ENCODE data around the gene CAPG. TPM values are rescaled to one million over a fixed set of nuclear protein-coding genes. Genes with fewer than 3 reads are reported as not detected.
A peak's percentile ranks its signal among the peaks of the same experiment; 100 is the strongest.

The CAPG gene
- total RNA-seq, 2 experiments from 2014 or later: 167 to 177 TPM

GRCh38 chr2:85427300-85427835 is 17.2 kb upstream of the CAPG start:
- H3K9me3 Mint-ChIP-seq: no peaks in the 10 kb centered on the region
- no peak for DNase-seq
- no peak overlapping the region for H3K4me3 Mint-ChIP-seq
- H3K27me3 Mint-ChIP-seq: no peaks in the 10 kb centered on the region
- ChIA-PET CTCF (interaction anchor here (1.0 to 3.4 kb wide), 2 partner anchors 8 to 10 kb away, joined by 3 to 17 read pairs; partner anchors contain the start of gene SH2D6), POLR2A (interaction anchor here (1.2 to 4.8 kb wide), 4 partner anchors 8 to 118 kb away, joined by 4 to 44 read pairs (median 21); partner anchors contain the start of genes MAT2A and SH2D6)
- H3K4me1 Mint-ChIP-seq: no peaks in the 10 kb centered on the region
- H3K27ac Mint-ChIP-seq: no peak overlapping the region
- H3K36me3 Mint-ChIP-seq (ENCODE audit: low read depth): no peaks in the 10 kb centered on the region

DNA sequence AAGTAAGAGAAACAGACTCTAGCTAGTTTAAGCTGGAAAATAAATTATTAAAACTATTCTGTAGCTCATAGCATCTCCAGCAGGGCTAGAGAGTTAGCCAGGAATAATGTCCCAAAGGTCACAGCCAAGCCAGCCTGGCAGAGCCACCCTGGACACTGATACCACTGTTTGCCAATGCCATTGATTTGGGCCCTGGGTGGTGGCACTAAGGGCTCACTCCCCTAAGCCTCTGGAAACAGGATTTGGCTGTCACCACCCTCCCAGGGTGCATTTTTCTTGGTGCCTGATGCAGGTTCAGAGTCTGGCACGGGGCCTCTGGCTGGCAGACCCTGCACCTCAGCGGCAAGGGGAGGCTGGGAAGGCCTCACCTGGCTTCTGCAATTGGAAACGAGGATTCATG is 15.4 kb upstream of the CAPG start:
- CTCF ChIA-PET: interaction anchor here (0.9 kb wide), 1 partner anchor 126 kb away, joined by 5 read pairs; no protein-coding TSS in a partner anchor
- DNase-seq: no peak
- Mint-ChIP-seq H3K4me3 (no peak overlapping the region), H3K36me3 (ENCODE audit: low read depth) (no peaks in the 10 kb centered on the region), H3K27me3 (no peaks in the 10 kb centered on the region), H3K9me3 (no peaks in the 10 kb centered on the region), H3K4me1 (peaks cover 7% of the 10 kb centered on the region), H3K27ac (no peak overlapping the region)
- POLR2A ChIA-PET: interaction anchor here (1.5 kb wide), 1 partner anchor 120 kb away, joined by 3 read pairs; no protein-coding TSS in a partner anchor

GRCh38 chr2:85423525-85423924 is 13.4 kb upstream of the CAPG start:
- H3K27ac Mint-ChIP-seq: no peak overlapping the region
- H3K36me3 Mint-ChIP-seq (ENCODE audit: low read depth): no peaks in the 10 kb centered on the region
- no peaks in the 10 kb centered on the region for H3K27me3 Mint-ChIP-seq
- H3K9me3 Mint-ChIP-seq: no peaks in the 10 kb centered on the region
- ChIA-PET CTCF (interaction anchor here (8.8 kb wide), 1 partner anchor 126 kb away, joined by 182 read pairs; no protein-coding TSS in a partner anchor), POLR2A (interaction anchor here (1.1 to 6.3 kb wide), 3 partner anchors 14 to 127 kb away, joined by 6 to 69 read pairs (median 6); partner anchors contain the start of gene MAT2A)
- no peak for DNase-seq
- H3K4me1 Mint-ChIP-seq: peaks cover 24% of the 10 kb centered on the region
- no peak overlapping the region for H3K4me3 Mint-ChIP-seq

DNA sequence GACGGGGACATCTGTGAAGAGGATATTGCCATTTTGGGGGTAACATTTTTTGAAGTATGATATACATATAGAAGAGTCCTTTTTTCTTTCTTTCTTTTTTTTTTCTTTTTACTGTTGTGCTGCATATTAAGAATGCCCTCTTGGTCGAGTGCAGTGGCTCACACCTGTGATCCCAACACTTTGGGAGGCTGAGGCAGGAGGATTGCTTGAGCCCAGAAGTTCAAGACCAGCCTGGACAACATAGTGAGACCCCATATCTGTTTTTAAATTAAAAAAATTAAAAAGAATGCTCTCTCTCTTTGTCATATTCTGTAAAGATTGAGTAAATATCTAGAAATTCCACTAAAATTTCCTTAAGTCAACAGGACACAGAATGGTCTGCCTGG is 11.9 kb upstream of the CAPG start:
- Mint-ChIP-seq H3K27me3 (no peaks in the 10 kb centered on the region), H3K9me3 (no peaks in the 10 kb centered on the region), H3K4me3 (no peak overlapping the region), H3K27ac (no peak overlapping the region), H3K4me1 (peaks cover 33% of the 10 kb centered on the region), H3K36me3 (ENCODE audit: low read depth) (no peaks in the 10 kb centered on the region)
- CTCF ChIA-PET: interaction anchor here (0.6 to 8.8 kb wide), 6 partner anchors 92 to 227 kb away, joined by 3 to 182 read pairs (median 14); partner anchors contain the start of gene MAT2A
- no peak for DNase-seq
- POLR2A ChIA-PET: interaction anchor here (1.1 to 6.3 kb wide), 3 partner anchors 119 to 128 kb away, joined by 3 to 126 read pairs (median 69); partner anchors contain the start of gene MAT2A

DNA sequence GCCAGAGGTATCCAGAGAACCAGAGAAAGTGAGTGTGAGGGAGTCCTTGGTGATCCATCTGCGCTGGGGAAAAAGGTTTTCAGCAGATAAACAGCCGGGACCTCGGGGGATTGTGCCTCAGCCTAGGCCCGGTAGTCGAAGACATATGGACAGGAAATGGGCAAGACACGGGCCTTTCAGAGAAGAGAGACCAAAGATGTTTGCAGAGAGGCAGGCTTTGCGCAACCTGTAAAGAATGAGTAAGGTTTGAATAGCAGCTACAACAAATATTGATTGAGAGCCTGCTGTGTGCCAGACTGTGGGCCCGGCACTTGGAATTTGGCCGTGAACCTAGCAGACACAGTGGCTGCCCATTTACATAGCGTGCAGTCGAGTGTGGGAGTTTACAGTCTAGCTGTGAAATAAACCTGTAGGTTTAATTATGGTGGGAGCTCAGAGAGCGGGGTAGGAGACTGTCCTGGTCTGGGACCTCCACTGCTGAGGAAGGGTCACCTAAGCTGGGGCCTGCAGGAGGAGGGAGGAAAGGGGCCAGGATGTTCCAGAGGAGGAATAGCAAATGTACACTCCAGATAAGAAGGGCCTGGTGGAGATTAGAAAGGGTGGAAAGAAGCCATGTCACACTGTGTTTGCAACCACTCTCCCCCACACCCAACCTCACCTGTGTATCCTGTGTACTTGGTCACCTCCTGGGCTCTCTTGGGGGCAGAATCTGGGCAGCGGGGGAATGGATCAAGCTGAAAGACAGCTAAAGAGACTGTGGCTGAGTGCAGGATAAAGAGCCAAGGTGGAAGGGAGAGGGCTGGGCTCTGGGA is 11.3 kb upstream of the CAPG start:
- H3K4me1 Mint-ChIP-seq: peaks cover 33% of the 10 kb centered on the region
- no peak overlapping the region for H3K4me3 Mint-ChIP-seq
- ChIA-PET POLR2A (interaction anchor here (1.0 to 6.3 kb wide), 4 partner anchors 51 to 129 kb away, joined by 3 to 126 read pairs (median 36); partner anchors contain the start of gene MAT2A), CTCF (interaction anchor here (0.7 to 8.8 kb wide), 12 partner anchors 17 to 227 kb away, joined by 3 to 182 read pairs (median 4); partner anchors contain the start of gene MAT2A)
- DNase-seq: no peak
- H3K36me3 Mint-ChIP-seq (ENCODE audit: low read depth): no peaks in the 10 kb centered on the region
- H3K27ac Mint-ChIP-seq: no peak overlapping the region
- H3K27me3 Mint-ChIP-seq: no peaks in the 10 kb centered on the region
- no peaks in the 10 kb centered on the region for H3K9me3 Mint-ChIP-seq

DNA sequence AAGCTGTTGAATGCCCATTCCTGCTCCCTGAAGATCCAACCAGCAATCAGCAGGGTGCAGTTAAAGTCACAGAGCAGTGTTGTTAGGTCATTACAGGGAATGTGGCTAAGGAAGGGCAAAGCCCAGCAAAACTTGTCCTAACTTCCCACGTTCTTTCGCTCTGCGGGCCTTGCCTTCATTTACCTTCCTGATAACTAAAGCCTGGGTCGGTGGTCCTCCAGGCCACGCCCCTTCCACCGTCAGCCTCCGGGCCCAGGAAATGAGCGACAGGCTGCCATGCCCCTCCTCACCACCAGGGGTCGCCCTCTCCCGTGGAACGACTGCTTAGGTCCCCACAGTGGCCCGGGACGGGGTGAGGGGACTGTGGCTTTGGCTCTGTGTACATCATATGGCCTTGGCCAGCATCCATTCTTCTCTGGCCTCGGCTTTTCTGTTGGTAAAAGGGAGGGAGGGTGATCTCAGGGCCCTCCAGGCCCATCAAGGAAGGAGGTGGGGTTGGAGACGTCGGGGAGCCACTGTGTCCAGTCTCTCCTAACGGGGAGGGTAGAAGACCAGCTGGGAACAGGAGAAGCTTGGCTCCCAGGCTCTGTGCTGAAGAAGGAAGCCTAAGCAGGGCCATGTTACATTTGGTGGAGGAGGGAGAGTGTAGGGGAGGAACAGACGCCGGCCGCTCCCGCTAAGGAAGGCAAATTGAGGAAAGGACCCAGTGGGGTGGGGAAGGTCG is 10.5 kb upstream of the CAPG start:
- peak overlapping the region; percentile 66 for H3K4me3 Mint-ChIP-seq
- H3K9me3 Mint-ChIP-seq: no peaks in the 10 kb centered on the region
- peak overlapping the region; percentile 77 for H3K27ac Mint-ChIP-seq
- H3K27me3 Mint-ChIP-seq: no peaks in the 10 kb centered on the region
- ChIA-PET CTCF (interaction anchor here (0.7 to 8.8 kb wide), 25 partner anchors 8 to 216 kb away, joined by 3 to 182 read pairs (median 4); partner anchors contain the start of genes ELMOD3, MAT2A, RETSAT and RNF181), POLR2A (interaction anchor here (0.7 to 6.3 kb wide), 11 partner anchors 8 to 175 kb away, joined by 3 to 126 read pairs (median 17); partner anchors contain the start of genes ELMOD3, MAT2A, RETSAT and RNF181)
- peaks cover 33% of the 10 kb centered on the region for H3K4me1 Mint-ChIP-seq
- H3K36me3 Mint-ChIP-seq (ENCODE audit: low read depth): no peaks in the 10 kb centered on the region
- peak; percentile 92 for DNase-seq

DNA sequence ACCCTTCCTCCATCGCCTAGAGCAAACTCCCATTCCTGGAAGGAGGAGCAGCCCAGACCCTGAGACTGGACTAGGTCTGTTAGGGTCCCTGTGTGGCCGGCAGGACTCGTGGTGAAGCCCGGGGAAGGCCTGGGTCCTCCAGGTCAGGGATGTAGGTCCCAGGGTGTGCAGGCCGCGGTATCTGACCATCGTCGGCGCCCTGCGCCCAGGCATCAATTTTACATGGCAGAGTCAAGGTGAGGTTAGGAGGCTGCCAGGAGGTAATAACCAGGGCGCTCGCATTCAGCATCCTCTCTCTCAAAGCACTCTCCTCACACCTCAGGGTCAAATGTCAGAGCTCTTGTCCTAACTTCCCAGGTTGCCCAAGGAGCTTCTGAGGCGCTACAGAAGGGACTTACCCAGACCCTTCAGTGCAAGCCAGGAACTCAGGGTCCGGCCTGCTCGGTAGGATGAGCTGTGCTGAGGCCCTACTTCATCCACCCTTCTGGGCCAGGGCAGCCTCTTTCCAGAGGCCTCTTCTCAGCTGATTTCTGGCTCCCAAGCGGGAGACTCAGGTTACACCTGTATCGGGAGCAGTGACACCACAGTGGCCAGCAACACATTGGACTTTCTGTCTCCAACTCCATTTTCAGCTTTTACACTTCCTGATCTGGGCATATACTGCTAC is 9.0 kb upstream of the CAPG start:
- Mint-ChIP-seq H3K27ac (peak overlapping the region; percentile 97), H3K36me3 (ENCODE audit: low read depth) (no peaks in the 10 kb centered on the region), H3K27me3 (no peaks in the 10 kb centered on the region), H3K4me1 (peaks cover 45% of the 10 kb centered on the region), H3K4me3 (peak overlapping the region; percentile 96), H3K9me3 (no peaks in the 10 kb centered on the region)
- CTCF ChIA-PET: interaction anchor here (0.8 to 8.8 kb wide), 21 partner anchors 10 to 218 kb away, joined by 3 to 182 read pairs (median 8); partner anchors contain the start of genes ELMOD3, MAT2A and RETSAT
- POLR2A ChIA-PET: interaction anchor here (0.6 to 6.3 kb wide), 26 partner anchors 9 to 296 kb away, joined by 3 to 126 read pairs (median 5); partner anchors contain the start of genes CAPG, ELMOD3, GGCX and MAT2A
- DNase-seq: no peak

DNA sequence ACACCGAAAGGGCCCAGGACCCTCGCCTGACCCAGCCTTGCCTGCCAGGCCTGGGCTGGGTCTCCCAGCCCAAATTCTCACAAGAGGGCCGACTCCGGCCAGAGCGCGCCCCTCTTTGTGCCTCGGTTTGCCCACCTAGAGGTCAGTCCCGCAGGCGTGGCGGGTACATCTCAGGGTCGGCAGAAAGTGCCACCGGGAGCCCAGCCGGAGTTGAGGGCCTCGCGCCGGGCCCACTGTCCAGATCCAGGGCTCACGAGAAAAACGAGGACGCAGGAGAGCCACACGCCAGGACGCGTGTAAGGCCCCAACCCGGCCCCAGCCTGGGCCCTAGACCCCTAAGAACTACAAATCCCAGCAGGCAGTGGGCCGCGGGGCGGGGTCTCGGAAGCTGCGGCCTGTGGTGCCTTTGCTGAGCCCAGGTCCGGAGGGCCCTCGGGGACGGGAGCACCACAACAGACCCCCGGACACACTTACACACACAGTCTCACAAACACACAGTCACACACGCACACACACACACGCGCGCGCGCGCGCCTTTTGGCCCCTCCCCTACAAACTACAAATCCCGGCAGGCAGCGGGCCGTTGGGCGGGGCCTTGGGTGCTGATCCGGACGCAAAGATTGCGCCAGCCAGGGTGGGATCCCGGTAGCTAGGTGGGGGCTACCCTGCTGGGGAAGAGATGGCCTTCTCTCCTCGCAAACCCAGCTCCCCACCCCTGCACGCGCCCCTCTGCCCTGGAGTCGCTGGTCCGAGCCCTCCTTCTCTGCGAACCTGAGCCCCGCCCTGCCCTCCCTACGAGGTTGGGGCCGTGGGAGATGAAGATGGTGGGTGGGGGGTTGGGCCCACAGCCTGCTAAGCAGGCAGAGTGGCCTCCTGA is 8.2 kb upstream of the CAPG start, which contains the start of gene SH2D6:
Gene SH2D6 (plus strand): TSS at position 583 of the 877 bp plus-strand sequence. CDS start 10,752 bp downstream, outside the sequence.
- Mint-ChIP-seq H3K27ac (peak within 1 kb of the TSS; percentile 97), H3K9me3 (no peaks in the 10 kb centered on the region), H3K4me3 (peak within 1 kb of the TSS; percentile 96), H3K36me3 (ENCODE audit: low read depth) (no peaks in the 10 kb centered on the region), H3K4me1 (peaks cover 48% of the 10 kb centered on the region), H3K27me3 (peaks cover 3% of the 10 kb centered on the region)
- POLR2A ChIA-PET: interaction anchor here (0.6 to 6.3 kb wide), 22 partner anchors 9 to 297 kb away, joined by 3 to 126 read pairs (median 5); partner anchors contain the start of genes CAPG, ELMOD3, GGCX and MAT2A
- DNase-seq: peak; percentile 87
- CTCF ChIA-PET: interaction anchor here (0.6 to 8.8 kb wide), 9 partner anchors 11 to 219 kb away, joined by 3 to 182 read pairs (median 10); partner anchors contain the start of gene MAT2A

DNA sequence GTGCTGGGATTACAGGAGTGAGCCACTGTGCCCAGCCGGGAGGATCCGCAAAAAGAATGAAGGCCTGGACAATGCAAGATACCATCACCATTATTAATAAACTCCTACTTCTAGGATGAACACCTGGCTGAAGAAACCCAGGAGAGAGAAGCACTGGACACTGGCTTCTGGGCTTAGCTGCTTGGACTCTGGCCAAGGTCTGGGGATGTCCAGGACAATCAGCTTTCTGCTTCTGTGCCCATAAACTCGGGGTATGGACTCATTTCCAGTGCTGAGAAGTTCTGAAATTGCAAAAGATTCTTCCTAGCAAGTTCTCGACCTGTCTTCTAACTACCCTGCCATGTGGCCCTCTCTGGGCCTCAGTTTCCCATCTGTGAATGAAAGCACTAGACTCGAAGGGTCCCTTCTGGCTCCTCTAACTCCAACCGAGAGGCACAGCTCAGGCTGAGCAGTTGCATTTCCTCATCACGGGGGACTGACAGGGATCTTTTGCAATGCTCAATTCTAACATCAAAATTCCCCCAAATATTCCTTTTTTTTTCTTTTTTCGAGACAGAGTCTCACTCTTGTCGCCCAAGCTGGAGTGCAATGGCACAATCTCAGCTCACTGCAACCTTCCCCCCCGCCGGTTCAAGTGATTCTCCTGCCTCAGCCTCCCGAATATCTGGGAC is 5.9 kb upstream of the CAPG start:
- peaks cover 3% of the 10 kb centered on the region for H3K27me3 Mint-ChIP-seq
- H3K27ac Mint-ChIP-seq: no peak overlapping the region
- H3K4me3 Mint-ChIP-seq: no peak overlapping the region
- no peaks in the 10 kb centered on the region for H3K36me3 Mint-ChIP-seq (ENCODE audit: low read depth)
- no peak for DNase-seq
- POLR2A ChIA-PET: interaction anchor here (0.6 to 2.0 kb wide), 4 partner anchors 10 to 124 kb away, joined by 4 to 8 read pairs (median 5); partner anchors contain the start of gene MAT2A
- no peaks in the 10 kb centered on the region for H3K9me3 Mint-ChIP-seq
- H3K4me1 Mint-ChIP-seq: peaks cover 63% of the 10 kb centered on the region
- CTCF ChIA-PET: interaction anchor here (0.5 to 8.8 kb wide), 4 partner anchors 10 to 161 kb away, joined by 3 to 182 read pairs (median 3); partner anchors contain the start of gene VAMP8

DNA sequence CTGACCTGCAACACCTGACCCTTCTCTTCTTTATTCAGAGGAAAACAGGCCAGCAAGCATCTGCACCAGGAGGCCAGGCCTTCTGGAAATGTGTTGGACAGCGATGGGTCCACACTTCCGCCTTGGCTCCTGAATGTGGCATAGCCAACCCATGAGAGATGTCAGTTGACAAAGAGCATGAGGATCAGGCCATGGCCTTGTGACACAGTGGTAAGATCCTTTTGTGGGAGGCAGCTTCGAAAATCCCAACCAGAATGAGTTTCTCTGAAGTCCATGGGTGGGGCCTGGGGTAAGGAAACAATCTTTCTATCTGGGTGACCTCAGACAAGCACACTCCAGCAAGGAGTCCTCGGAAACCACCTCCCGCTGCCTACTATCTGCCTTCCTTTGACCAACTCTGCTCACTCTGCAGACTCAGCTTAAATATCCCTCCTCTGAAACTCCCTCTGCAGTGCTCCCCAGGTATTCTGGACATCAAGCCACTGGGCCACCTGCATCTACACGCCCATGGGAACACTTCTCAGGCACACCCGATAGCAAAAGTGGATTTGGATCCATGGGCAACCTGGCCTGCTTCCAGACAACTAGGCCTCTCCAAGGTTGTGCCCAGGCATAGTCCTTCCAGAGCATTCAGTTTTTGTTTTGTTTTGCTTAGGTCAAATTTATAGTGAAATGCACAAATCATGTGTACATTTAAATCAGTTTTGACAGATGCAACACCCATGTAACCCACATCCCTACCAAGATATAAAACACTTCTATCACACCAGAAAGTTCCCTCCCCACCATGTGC is 4.8 kb upstream of the CAPG start:
- H3K4me3 Mint-ChIP-seq: no peak overlapping the region
- CTCF ChIA-PET: interaction anchor here (1.5 kb wide), 1 partner anchor 137 kb away, joined by 3 read pairs; no protein-coding TSS in a partner anchor
- H3K4me1 Mint-ChIP-seq: peaks cover 64% of the 10 kb centered on the region
- no peak for DNase-seq
- no peaks in the 10 kb centered on the region for H3K36me3 Mint-ChIP-seq (ENCODE audit: low read depth)
- H3K27me3 Mint-ChIP-seq: peaks cover 3% of the 10 kb centered on the region
- POLR2A ChIA-PET: interaction anchor here (1.3 to 1.9 kb wide), 2 partner anchors 61 to 124 kb away, joined by 4 to 6 read pairs; partner anchors contain the start of genes MAT2A and RETSAT
- H3K27ac Mint-ChIP-seq: peak overlapping the region; percentile 47
- no peaks in the 10 kb centered on the region for H3K9me3 Mint-ChIP-seq

Data from activated CD4-positive, alpha-beta memory T cell treated with anti-CD3 and anti-CD28 coated beads, Interleukin-2, amount 10 ng/mL, durations not matched to agents 7 days and 5 days (primary cell).